ENCODE data around the gene HPCAL1.

The HPCAL1 gene

GRCh38 chr2:10301941-10302478 is 694 bp upstream of the HPCAL1 start:
- DNase-seq (ENCODE audit: low read depth in 1 of 2, low spot score in 1 of 2), result no peak

- no peak for DNase-seq (ENCODE audit: low read depth in 1 of 2, low spot score in 1 of 2)
Measured at GRCh38 chr2:10303181-10303693, 533 bp downstream of the HPCAL1 start.

DNA sequence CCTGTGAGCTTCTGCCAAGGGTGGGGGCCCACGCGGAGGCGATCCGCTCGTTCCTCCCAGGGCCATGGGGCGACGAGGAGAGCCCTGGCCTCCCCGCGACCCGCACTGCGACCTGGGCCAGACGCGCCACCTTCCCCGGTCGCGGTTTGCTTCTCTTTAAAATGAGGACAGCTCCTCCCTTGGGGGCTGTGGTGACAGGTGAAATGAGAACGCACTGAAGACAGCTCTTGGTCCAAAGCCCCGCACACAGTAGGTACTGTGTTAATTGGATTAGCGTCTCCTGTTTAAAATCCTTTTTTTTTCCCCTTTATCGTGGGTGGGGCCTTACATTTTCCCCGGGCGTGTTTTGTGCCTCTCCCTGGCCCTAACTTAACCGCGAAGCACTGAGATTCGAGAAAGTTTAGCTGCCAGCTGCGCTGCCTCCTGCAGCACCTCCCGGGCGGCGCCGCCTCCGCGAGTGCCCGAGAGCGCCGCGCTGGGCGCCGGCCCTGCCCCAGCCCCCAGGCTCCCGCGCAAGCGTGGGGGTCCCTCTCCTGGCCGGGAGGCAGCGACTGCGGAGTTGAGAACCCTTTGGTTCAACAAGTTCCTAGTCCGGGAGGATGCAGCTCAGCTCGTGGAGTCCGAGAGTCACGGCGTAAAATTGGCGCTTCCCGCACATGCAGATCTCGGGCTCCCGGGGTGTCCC is 1.1 kb downstream of the HPCAL1 start:
- DNase-seq (ENCODE audit: low read depth in 1 of 2, low spot score in 1 of 2), result peak in 1 of 2 donors; percentile 23

GRCh38 chr2:10304458-10305253 is 2.0 kb downstream of the HPCAL1 start:
- DNase-seq (ENCODE audit: low read depth in 1 of 2, low spot score in 1 of 2), result no peak

DNA sequence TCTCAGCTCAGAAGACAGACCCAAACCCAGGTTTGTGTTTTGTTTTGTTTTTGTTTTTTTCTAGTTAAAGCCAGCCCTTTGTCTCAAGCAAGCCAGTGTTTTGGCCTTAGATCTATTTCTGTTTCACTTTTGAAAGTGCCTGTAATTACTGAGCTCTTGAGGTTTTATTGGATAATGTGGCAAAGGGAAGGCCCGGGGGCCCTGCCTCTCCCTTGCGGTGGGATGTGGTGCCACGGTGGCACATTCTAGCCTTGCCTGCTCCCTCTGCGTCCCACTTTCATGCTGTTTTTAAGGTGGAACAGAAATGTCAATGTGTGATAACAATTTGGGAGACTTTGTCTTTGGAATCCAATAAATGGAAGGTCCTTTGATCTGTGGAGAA is 2.5 kb downstream of the HPCAL1 start:
- no peak for DNase-seq (ENCODE audit: low read depth in 1 of 2, low spot score in 1 of 2)

- no peak for DNase-seq (ENCODE audit: low read depth in 1 of 2, low spot score in 1 of 2)
Measured at GRCh38 chr2:10305715-10306114, 3.0 kb downstream of the HPCAL1 start.

- no peak for DNase-seq (ENCODE audit: low read depth in 1 of 2, low spot score in 1 of 2)
Measured at GRCh38 chr2:10306901-10307463, 4.3 kb downstream of the HPCAL1 start.

GRCh38 chr2:10307561-10308156 is 5.0 kb downstream of the HPCAL1 start:
- no peak for DNase-seq (ENCODE audit: low read depth in 1 of 2, low spot score in 1 of 2)

DNA sequence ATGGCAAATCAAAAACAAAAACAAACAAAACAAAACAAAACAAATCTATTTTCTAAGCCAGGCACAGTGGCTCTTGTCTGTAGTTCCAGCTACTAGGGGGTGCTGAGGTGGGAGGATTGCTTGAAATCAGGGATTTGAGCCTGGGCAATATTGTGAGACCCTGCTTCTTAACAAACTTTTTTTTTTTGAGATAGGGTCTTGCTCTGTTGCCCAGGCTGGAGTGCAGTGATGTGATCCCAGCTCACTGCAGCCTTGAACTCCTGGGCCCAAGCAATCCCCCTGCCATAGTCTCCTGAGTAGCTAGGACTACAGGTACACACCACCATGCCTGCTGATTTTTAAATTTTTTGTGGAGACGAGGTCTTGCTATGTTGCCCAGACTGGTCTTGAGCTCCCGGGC is 6.2 kb downstream of the HPCAL1 start:
- DNase-seq (ENCODE audit: low read depth in 1 of 2, low spot score in 1 of 2), result no peak

GRCh38 chr2:10309286-10309685 is 6.6 kb downstream of the HPCAL1 start:
- no peak for DNase-seq (ENCODE audit: low read depth in 1 of 2, low spot score in 1 of 2)

DNA sequence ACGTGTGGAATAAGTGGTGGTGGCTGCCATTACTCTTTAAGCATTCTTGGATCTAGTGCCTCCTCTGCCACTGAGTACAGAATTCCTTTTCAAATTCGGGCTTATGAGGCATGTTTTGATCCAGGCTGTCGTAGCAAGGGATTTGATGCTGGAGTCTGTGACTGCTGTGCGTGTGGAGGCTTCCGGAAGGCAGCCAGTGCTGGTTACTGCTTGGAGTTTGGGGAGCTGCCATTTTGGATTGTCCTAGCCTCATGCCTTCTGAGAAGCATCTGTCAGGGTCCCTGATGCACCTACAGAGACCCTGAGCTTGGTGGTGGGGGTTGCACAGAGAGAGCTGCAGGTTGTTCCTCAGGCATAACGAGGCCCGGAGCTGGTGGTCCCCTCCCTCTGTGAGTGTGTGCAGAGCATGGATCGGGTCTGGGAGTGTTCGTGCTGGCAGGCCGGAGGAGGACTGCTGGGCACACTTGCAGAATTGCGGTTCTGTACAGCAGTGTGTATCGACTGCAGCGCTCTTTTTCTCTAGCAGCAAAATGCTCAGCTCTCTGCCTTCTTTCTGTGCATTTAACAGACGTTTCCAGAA is 7.7 kb downstream of the HPCAL1 start:
- DNase-seq (ENCODE audit: low read depth in 1 of 2, low spot score in 1 of 2), result no peak

GRCh38 chr2:10311736-10312135 is 9.0 kb downstream of the HPCAL1 start:
- DNase-seq (ENCODE audit: low read depth in 1 of 2, low spot score in 1 of 2), result no peak

GRCh38 chr2:10312437-10312957 is 9.8 kb downstream of the HPCAL1 start:
- no peak for DNase-seq (ENCODE audit: low read depth in 1 of 2, low spot score in 1 of 2)

- DNase-seq (ENCODE audit: low read depth in 1 of 2, low spot score in 1 of 2), result no peak
Measured at GRCh38 chr2:10316336-10316735, 13.6 kb downstream of the HPCAL1 start.

- DNase-seq (ENCODE audit: low read depth in 1 of 2, low spot score in 1 of 2), result no peak
Measured at GRCh38 chr2:10316860-10317259, 14.2 kb downstream of the HPCAL1 start.

DNA sequence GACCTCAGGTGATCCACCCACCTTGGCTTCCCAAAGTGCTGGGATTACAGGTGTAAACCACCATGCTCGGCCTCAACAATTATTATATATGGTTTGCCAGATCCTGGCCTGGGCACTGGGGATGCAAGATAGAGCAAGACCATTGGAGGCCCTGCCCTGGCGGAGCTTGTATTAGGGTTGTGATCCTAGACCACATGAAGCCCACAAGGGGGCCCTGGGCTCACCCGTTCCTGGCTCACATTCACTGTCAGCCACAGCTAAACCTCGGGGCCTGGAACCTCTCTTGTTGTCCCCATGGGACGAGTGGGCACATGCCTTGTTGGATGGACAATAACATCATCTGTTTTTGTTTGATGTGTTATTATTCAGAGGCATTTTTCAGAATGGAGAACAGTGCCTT is 14.9 kb downstream of the HPCAL1 start:
- no peak for DNase-seq (ENCODE audit: low read depth in 1 of 2, low spot score in 1 of 2)

- no peak for DNase-seq (ENCODE audit: low read depth in 1 of 2, low spot score in 1 of 2)
Measured at GRCh38 chr2:10318345-10318744, 15.6 kb downstream of the HPCAL1 start.

DNA sequence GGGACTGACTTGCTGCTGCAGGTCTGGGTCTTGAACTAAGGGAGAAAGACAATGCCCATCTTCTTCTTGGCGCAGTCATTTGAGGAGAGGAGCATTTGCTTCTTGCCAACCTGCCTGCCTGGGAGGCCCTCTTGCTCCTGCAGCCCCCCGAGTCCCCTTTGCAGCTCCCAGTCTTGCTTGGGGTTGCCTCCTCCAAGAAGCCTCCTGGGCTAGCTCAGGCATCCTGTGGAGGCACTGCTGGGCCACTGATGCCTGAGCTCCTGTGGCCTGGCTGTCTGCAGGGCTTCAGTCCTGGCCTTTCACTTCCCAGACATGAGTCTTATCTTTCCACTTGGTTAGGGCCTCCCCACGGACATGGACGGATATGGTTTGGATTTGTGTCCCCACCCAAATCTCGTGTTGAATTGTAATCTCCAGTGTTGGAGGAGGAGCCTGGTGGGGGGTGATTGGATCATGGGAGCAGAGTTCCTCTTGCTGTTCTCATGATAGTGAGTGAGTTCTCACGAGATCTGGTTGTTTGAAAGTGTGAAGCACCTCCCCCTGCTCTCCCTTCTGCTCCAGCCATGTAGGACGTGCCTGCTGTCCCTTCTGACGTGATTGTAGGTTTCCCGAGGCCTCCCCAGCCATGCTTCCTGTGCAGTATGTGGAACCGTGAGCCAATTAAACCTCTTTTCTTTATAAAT is 17.3 kb downstream of the HPCAL1 start:
- no peak for DNase-seq (ENCODE audit: low read depth in 1 of 2, low spot score in 1 of 2)

DNA sequence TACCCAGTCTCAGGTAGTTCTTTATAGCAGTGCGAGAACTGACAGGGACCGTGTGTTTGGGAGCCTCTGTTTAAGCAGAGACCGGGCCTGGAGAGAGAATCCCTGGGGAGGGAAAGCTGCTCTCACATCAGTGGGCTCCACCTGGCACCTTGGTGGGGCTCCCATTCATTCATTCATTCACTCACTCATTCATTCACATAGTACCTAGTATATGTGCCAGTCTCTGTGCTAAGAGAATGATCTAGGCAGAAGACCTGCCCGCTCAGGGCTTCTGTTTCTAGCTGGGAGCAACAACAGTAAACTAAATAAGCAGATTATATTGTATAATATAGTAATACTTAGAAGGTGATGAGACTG is 17.8 kb downstream of the HPCAL1 start:
- no peak for DNase-seq (ENCODE audit: low read depth in 1 of 2, low spot score in 1 of 2)

GRCh38 chr2:10320933-10321332 is 18.2 kb downstream of the HPCAL1 start:
- no peak for DNase-seq (ENCODE audit: low read depth in 1 of 2, low spot score in 1 of 2)
